GM12872 (cell line): ENCODE data around the gene SEC24A.

Experiments
- TF ChIP-seq, protein P1 (sequence below): IDR thresholded peaks from 3 replicates; pipeline ENCODE4 v1.5.1; 2011; ENCODE audit warnings: low read depth, mild to moderate bottlenecking, low read length, moderate library complexity; ENCODE audit not compliant: insufficient read depth

SEC24A gene

DNA sequence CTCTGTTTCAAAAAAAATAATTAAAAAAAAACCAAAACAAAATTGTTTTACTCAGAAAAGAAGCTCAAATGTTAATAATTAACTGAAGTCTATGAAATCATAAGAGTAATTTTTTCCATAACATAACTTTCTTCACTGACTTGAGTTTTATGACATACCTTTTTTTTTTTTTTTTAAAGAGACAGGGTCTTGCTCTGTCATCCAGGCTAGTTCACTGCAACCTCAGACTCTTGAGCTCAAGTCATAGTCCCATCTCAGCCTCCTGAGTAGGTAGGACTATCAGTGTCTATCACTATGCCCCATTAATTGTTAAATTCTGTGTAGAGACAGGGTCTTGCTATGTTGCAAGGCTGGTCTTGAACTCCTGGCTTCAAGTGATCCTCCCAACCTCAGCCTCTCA, 37.9 kb upstream of the SEC24A start:
- TF ChIP-seq, protein P1, sequence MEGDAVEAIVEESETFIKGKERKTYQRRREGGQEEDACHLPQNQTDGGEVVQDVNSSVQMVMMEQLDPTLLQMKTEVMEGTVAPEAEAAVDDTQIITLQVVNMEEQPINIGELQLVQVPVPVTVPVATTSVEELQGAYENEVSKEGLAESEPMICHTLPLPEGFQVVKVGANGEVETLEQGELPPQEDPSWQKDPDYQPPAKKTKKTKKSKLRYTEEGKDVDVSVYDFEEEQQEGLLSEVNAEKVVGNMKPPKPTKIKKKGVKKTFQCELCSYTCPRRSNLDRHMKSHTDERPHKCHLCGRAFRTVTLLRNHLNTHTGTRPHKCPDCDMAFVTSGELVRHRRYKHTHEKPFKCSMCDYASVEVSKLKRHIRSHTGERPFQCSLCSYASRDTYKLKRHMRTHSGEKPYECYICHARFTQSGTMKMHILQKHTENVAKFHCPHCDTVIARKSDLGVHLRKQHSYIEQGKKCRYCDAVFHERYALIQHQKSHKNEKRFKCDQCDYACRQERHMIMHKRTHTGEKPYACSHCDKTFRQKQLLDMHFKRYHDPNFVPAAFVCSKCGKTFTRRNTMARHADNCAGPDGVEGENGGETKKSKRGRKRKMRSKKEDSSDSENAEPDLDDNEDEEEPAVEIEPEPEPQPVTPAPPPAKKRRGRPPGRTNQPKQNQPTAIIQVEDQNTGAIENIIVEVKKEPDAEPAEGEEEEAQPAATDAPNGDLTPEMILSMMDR: no peak

DNA sequence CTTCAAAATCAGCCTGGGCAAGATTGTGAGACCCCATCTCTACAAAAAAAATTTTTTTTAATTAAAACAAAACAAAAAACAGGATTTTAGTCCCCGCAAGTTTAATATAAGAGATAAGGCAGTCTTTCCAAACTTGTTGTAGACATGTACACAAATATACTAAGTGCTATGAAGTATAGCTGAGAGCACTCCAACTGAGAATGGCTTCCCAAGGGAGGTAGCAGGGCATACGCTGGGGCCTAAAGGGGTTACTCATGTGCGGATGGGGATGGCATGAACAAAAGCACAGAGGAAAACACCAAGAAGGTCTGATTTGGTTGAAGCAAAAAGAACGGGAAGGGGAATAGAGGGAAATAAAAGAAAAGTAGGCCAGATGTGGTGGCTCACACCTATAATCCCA, 37.1 kb upstream of the SEC24A start:
- TF ChIP-seq, protein P1: no peak

DNA sequence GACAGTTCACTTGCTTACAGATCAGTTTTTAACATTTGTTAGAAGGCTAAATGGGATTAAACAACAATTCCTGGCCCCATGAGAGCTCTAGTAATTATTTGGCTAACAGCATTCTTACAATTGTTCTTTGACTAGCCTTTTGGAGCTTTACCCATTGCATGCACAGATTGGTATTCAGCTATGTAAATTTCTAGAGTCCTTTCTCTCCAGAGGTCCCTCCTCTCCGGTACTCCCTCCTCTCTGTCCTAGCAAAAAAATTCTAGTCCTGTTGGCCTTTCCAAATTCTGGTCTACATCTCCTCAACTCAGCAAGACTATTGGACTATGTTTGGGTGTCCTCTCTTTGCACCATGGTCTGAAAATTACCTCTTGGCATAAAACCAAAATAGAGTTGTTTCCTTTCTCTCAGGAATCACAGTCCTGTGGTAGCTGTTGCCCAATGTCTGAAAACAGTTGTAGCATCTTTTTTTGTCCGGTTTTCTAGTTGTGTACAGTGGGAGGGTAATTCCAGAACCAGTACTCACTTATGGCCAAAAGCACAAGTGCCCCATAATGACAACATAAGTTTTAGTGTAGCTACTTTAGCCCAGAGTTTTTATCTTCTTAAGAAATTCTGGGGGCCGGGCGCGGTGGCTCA, 34.0 kb upstream of the SEC24A start:
- TF ChIP-seq, protein P1: no peak

DNA sequence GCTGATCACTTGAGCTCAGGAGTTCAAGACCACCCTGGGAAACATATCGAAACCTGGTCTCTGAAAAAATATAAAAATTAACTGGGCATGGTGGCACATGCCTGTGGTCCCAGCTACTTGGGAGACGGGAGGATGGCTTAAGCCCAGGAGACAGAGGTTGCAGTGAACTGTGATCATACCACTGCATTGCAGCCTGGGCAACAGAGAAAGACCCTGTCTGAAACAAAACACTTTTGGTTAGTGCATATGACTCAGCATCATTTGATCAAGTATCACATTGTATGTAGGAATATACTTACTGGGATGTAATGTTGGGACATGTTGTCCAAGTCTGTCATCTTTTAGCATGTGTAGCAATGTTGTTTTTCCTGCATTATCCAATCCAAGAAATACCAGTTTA, 28.0 kb upstream of the SEC24A start:
- TF ChIP-seq, protein P1: no peak

DNA sequence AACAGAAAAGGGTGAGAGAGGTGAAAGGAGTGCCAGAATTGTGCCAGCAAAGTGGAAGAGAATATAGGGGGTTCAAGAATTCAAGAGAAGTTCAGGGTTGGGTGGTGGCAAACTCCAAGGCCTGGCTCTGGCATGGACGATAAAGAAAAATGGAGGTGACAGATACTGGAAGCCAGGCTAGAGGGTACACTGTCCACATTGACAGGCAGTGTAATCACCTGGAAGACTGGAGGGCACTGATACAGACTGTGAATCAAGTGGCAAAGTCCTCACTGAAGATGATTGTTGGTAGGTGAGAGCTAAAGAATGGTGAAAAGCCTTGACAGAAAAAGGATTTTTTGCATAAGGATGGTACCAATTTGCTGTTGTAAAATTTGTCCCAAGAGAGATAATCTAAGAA, 23.0 kb upstream of the SEC24A start:
- TF ChIP-seq, protein P1: no peak

DNA sequence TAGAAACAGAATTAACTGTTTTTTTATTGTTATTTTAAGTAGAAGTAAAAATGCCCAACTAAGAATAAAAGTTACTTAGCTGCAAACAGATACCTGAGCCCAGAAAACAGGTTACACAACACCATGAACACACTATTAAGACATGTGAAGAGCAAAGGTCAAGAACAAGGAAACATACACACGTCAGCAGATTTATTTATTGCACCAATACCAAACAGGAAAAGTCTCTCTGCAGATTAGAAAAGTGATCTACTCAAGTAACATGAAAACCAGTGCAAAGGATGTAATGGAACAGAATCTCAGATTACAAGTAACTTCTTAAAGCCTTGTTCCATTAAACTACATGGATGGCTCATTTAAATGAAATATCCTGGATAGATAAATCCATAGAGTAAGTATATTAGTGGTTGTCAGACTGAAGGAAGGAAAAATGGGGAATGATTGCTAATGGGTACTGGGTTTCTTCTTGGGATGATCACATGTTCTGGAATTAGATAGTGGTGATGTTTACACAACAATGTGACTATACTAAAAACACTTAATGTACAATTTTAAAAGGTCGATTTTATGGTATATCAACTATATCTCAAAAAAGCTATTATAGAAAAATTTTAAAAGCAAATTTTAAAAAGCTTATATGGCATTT, 22.1 kb upstream of the SEC24A start:
- TF ChIP-seq, protein P1: no peak

DNA sequence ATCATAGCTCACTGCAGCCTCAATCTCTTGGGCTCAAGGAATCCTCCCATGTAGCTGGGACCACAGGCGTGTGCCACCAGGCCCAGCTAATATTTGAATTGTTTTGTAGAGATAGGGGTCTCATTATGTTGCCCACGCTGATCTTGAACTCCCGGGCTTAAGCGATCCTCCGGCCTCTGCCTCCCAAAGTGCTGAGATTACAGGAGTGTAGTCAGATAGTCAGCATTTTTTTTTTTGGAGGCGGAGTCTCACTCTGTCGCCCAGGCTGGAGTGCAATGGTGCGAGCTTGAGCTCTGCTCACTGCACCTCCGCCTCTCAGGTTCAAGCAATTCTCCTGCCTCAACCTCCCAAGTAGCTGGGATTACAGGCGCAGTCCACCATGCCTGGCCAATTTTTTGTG, 14.4 kb upstream of the SEC24A start:
- TF ChIP-seq, protein P1: no peak
